ENCODE data around the gene HLA-DRB1. TPM values are rescaled to one million over a fixed set of nuclear protein-coding genes. Genes with fewer than 3 reads are reported as not detected.

Gene HLA-DRB1
- total and polyA plus RNA-seq, 9 donors: 16.4 to 136 (median 62.1) TPM

DNA sequence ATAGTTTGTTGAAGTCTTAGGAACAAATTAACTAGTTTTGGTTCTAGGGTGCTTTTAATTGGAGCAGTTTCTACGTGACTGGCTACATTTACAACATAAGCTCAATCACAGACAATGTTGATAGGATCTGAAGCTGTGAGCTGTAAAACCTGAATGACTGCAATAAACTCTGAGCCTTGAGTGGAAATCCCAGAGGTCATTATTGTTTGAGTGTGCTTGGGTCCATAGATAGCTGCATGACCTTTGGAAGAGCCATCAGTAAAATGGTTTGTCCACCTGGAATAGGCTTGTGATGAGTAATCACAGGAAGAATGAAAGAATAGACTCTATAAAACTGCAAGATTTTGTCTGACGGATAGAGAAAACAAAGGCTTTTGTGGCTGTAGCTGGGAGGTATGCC lies 26.7 kb downstream of the HLA-DRB1 start:
- no peaks in the 10 kb centered on the region for H3K9me3 ChIP-seq
- no peak overlapping the region for H3K27ac ChIP-seq
- DNase-seq: no peak
- TF ChIP-seq POLR2A (IDR thresholded peaks at IDR 0.05): no peak
- no peak for TF ChIP-seq EP300 (IDR thresholded peaks at IDR 0.05)
- TF ChIP-seq, protein P1, sequence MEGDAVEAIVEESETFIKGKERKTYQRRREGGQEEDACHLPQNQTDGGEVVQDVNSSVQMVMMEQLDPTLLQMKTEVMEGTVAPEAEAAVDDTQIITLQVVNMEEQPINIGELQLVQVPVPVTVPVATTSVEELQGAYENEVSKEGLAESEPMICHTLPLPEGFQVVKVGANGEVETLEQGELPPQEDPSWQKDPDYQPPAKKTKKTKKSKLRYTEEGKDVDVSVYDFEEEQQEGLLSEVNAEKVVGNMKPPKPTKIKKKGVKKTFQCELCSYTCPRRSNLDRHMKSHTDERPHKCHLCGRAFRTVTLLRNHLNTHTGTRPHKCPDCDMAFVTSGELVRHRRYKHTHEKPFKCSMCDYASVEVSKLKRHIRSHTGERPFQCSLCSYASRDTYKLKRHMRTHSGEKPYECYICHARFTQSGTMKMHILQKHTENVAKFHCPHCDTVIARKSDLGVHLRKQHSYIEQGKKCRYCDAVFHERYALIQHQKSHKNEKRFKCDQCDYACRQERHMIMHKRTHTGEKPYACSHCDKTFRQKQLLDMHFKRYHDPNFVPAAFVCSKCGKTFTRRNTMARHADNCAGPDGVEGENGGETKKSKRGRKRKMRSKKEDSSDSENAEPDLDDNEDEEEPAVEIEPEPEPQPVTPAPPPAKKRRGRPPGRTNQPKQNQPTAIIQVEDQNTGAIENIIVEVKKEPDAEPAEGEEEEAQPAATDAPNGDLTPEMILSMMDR (IDR thresholded peaks at IDR 0.05): no peak
- no peaks in the 10 kb centered on the region for H3K36me3 ChIP-seq
- no peaks in the 10 kb centered on the region for H3K4me1 ChIP-seq (ENCODE audit: insufficient read depth)
- WGBS, 3 donors: 0 to 23% methylated on average over 1 to 2 of the region's 2 CpGs; no CpG with 5 or more reads in 1 of the 3 donors
- H3K4me3 ChIP-seq: no peak overlapping the region
- no peaks in the 10 kb centered on the region for H3K27me3 ChIP-seq
- intact Hi-C loops (cut with DNase I): no loop called here

DNA sequence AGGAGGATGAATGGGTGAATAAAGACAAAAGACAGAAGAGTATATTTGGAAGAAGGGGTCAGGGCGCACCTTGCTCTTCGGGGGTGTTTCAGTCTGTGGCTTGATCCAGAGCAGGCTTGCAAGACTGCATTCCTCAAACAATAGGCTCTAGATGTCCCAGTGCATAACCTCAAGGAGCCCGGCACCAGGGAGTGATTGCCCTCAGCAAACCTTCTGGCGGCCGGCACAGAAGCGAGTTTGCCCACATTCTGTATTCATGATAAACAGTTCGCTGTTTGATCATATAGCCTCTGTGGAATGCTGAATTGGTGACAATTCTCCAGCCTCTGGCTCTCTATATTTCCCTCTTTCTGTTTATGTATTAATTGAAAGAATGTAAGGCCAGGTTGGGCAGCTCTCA lies 29.9 kb downstream of the HLA-DRB1 start:
- no peak overlapping the region for H3K27ac ChIP-seq
- no peak for DNase-seq
- no peaks in the 10 kb centered on the region for H3K27me3 ChIP-seq
- intact Hi-C loops (cut with DNase I): loop anchor here in 1 of 4 donors (10.0 kb wide), 1 partner anchor 1465 kb away; no protein-coding TSS in a partner anchor
- no peak for TF ChIP-seq POLR2A (IDR thresholded peaks at IDR 0.05)
- TF ChIP-seq EP300 (IDR thresholded peaks at IDR 0.05): no peak
- TF ChIP-seq, protein P1 (IDR thresholded peaks at IDR 0.05): no peak
- no peaks in the 10 kb centered on the region for H3K36me3 ChIP-seq
- H3K9me3 ChIP-seq: no peaks in the 10 kb centered on the region
- no peak overlapping the region for H3K4me3 ChIP-seq
- whole genome bisulfite sequencing, 3 donors: 0 to 94% methylated on average over 1 to 7 of the region's 7 CpGs; no CpG with 5 or more reads in 1 of the 3 donors
- H3K4me1 ChIP-seq (ENCODE audit: insufficient read depth): no peaks in the 10 kb centered on the region

DNA sequence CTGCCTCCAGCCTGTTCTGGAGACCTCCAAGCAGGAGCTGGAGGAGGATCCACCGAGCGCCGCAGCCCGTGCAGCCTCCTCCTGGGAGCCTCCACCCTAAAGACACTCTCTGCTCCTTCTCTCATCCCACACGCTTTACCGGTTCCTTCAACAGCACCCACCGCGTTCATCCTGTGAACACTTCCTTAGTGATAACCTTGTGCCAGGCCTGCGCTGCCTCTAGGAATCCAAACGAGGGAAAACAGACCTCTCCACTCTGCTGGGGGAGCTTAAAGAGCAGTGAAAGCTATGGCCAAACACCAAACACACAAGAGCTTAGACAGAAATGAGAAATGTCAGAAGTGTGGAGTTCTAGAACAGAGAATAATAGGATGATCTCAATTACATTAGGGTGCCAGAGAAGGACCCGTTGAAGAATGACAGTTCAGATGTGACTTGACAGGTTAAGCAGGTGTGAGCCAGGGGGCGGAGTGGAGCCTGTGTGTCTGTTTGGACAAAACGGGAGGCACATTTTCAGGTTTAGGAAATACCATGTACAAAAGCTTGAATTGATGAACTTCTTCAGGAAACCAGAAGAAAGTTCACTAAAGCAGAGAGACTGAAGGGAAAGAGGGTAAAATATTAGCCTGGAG lies 31.1 kb downstream of the HLA-DRB1 start:
- TF ChIP-seq POLR2A (IDR thresholded peaks at IDR 0.05): no peak
- no peak for TF ChIP-seq EP300 (IDR thresholded peaks at IDR 0.05)
- TF ChIP-seq, protein P1 (IDR thresholded peaks at IDR 0.05): no peak
- H3K4me1 ChIP-seq (ENCODE audit: insufficient read depth): no peaks in the 10 kb centered on the region
- H3K4me3 ChIP-seq: no peak overlapping the region
- H3K9me3 ChIP-seq: no peaks in the 10 kb centered on the region
- intact Hi-C loops (cut with DNase I): loop anchor here in 1 of 4 donors (10.0 kb wide), 1 partner anchor 1464 kb away; no protein-coding TSS in a partner anchor
- no peaks in the 10 kb centered on the region for H3K36me3 ChIP-seq
- 3 to 55% (median 13%) methylated on average over 9 to 13 of the region's 13 CpGs for WGBS, 3 donors
- no peaks in the 10 kb centered on the region for H3K27me3 ChIP-seq
- H3K27ac ChIP-seq: no peak overlapping the region
- DNase-seq: no peak

DNA sequence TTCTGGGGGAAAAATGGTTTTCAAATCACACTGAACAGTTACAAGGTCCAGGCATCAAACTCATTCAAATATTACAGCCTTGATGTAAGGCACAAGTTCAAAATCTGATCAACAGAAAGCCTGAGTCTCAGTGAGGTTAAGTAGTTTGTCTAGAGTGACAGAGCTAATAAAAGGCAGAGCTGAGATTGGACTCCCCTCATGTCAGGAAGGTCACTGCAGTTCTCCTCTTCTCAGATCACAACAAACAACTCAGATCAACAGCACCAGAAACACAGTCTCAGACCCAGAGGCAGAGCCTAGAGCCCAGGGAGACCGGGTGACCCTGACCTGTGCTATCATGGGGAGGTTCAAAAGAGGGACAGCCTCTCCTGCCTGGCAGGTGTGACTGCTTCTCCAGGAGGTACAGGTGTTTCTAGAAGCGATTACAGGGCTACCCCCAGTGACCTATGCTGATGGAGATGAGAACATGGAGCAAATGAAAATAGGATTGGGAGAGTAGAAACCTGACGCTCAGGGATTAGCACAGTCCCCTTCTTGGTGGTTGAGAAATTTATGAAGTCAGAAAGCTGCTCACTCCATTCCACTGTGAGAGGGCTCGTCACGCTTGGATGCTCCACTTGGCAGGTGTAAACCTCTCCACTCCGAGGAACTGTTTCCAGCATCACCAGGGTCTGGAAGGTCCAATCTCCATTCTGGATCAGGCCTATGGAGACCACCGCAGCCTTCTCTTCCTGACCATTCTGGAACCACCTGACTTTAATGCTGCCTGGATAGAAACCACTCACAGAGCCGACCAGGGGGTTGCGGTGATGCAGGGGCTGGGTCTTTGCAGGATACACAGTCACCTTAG lies 35.3 kb downstream of the HLA-DRB1 start:
- no peak for TF ChIP-seq POLR2A (IDR thresholded peaks at IDR 0.05)
- TF ChIP-seq EP300 (IDR thresholded peaks at IDR 0.05): no peak
- TF ChIP-seq, protein P1 (IDR thresholded peaks at IDR 0.05): no peak
- Histone ChIP-seq H3K27ac (no peak overlapping the region), H3K9me3 (no peaks in the 10 kb centered on the region), H3K36me3 (no peaks in the 10 kb centered on the region), H3K27me3 (no peaks in the 10 kb centered on the region), H3K4me1 (ENCODE audit: insufficient read depth) (no peaks in the 10 kb centered on the region), H3K4me3 (no peak overlapping the region)
- intact Hi-C loops (cut with DNase I): loop anchor here in 1 of 4 donors (10.0 kb wide), 1 partner anchor 1460 kb away; no protein-coding TSS in a partner anchor
- DNase-seq: no peak
- 26 to 74% (median 55%) methylated on average over 3 to 8 of the region's 9 CpGs for WGBS, 3 donors
